ENCODE data around the gene HDLBP.

The HDLBP gene

DNA sequence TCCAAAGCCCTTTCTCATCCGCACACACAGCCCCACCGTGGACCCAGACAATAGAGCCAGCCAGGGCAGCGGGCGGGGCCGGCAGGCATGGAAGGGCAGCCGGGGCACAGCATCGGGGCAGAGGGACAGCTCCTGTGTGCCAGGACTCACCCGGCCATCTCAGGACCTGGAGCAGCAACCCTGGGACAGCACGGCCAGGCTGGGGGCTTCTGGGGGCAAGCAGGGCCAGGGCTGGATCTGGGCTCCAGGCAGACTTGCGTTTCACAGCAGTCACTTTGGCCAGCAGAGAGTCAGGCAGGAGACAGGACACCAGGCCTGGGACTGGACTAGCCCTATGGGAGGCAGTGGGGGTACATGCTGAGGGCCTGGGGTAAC, 111.5 kb downstream of the HDLBP start:
- no peak for TF ChIP-seq SPI1 (IDR thresholded peaks at IDR 0.05; ENCODE audit: borderline replicate concordance, low read depth)
- TF ChIP-seq, protein P1, sequence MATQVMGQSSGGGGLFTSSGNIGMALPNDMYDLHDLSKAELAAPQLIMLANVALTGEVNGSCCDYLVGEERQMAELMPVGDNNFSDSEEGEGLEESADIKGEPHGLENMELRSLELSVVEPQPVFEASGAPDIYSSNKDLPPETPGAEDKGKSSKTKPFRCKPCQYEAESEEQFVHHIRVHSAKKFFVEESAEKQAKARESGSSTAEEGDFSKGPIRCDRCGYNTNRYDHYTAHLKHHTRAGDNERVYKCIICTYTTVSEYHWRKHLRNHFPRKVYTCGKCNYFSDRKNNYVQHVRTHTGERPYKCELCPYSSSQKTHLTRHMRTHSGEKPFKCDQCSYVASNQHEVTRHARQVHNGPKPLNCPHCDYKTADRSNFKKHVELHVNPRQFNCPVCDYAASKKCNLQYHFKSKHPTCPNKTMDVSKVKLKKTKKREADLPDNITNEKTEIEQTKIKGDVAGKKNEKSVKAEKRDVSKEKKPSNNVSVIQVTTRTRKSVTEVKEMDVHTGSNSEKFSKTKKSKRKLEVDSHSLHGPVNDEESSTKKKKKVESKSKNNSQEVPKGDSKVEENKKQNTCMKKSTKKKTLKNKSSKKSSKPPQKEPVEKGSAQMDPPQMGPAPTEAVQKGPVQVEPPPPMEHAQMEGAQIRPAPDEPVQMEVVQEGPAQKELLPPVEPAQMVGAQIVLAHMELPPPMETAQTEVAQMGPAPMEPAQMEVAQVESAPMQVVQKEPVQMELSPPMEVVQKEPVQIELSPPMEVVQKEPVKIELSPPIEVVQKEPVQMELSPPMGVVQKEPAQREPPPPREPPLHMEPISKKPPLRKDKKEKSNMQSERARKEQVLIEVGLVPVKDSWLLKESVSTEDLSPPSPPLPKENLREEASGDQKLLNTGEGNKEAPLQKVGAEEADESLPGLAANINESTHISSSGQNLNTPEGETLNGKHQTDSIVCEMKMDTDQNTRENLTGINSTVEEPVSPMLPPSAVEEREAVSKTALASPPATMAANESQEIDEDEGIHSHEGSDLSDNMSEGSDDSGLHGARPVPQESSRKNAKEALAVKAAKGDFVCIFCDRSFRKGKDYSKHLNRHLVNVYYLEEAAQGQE (IDR thresholded peaks at IDR 0.05; ENCODE audit: insufficient replicate concordance, low read depth): no peak
- TF ChIP-seq, protein P2, sequence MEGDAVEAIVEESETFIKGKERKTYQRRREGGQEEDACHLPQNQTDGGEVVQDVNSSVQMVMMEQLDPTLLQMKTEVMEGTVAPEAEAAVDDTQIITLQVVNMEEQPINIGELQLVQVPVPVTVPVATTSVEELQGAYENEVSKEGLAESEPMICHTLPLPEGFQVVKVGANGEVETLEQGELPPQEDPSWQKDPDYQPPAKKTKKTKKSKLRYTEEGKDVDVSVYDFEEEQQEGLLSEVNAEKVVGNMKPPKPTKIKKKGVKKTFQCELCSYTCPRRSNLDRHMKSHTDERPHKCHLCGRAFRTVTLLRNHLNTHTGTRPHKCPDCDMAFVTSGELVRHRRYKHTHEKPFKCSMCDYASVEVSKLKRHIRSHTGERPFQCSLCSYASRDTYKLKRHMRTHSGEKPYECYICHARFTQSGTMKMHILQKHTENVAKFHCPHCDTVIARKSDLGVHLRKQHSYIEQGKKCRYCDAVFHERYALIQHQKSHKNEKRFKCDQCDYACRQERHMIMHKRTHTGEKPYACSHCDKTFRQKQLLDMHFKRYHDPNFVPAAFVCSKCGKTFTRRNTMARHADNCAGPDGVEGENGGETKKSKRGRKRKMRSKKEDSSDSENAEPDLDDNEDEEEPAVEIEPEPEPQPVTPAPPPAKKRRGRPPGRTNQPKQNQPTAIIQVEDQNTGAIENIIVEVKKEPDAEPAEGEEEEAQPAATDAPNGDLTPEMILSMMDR (IDR thresholded peaks at IDR 0.05; ENCODE audit: insufficient read depth, low read length): no peak
- Histone ChIP-seq H3K4me3 (replicated peaks; ENCODE audit: insufficient read depth, low read length) (no peak overlapping the region), H3K27ac (replicated peaks) (no peak overlapping the region), H3K27me3 (ENCODE audit: insufficient read depth, poor library complexity, severe bottlenecking) (no peaks in the 10 kb centered on the region)
- no peak for DNase-seq (ENCODE audit: low read depth in 1 of 2, low spot score in 1 of 2)

DNA sequence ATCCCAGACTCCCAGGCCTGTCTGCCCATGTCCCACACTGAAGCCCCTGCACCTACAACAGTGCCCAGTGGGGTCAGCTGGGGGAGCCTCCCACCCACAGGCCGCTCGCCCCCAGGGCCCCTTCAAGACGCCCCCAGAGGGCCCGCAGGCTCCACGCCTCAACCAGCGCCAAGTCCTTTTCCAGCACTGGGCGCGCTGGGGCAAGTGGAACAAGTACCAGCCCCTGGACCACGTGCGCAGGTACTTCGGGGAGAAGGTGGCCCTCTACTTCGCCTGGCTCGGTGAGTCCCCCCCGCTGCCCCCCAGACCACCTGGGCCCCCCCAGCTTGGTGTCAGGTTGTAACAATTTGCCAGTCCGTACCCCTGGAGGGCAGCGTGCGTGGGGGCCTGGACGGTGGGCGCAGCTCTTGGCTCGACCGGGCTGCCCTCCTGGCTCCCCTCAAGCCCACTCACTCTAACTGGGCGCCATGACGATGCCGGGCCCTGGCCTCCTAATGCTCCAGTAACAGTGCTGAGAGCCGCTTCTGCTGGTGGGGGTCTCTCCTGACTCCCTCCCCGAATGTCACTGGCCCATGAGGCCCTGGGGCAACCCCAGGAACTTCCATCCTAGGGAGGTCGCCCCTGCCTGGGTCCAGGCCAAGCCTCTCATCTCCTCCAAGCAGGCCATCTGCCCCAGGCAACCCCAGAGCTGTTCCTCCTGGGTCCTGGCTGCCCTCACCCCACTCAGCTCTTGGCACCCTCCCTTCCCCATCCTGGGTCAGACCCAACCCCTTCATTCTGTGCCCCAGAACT, 112.1 kb downstream of the HDLBP start:
- H3K27ac ChIP-seq (replicated peaks): no peak overlapping the region
- no peak overlapping the region for H3K4me3 ChIP-seq (replicated peaks; ENCODE audit: insufficient read depth, low read length)
- no peak for DNase-seq (ENCODE audit: low read depth in 1 of 2, low spot score in 1 of 2)
- TF ChIP-seq GABPA (IDR thresholded peaks at IDR 0.05; ENCODE audit: low read depth) (no peak), SPI1 (IDR thresholded peaks at IDR 0.05; ENCODE audit: borderline replicate concordance, low read depth) (no peak), POLR2AphosphoS5 (IDR thresholded peaks at IDR 0.05; ENCODE audit: low read depth) (no peak)
- TF ChIP-seq, protein P2 (IDR thresholded peaks at IDR 0.05; ENCODE audit: insufficient read depth, low read length): no peak
- TF ChIP-seq, protein P1 (IDR thresholded peaks at IDR 0.05; ENCODE audit: insufficient replicate concordance, low read depth): no peak
- H3K27me3 ChIP-seq (ENCODE audit: insufficient read depth, poor library complexity, severe bottlenecking): no peaks in the 10 kb centered on the region

DNA sequence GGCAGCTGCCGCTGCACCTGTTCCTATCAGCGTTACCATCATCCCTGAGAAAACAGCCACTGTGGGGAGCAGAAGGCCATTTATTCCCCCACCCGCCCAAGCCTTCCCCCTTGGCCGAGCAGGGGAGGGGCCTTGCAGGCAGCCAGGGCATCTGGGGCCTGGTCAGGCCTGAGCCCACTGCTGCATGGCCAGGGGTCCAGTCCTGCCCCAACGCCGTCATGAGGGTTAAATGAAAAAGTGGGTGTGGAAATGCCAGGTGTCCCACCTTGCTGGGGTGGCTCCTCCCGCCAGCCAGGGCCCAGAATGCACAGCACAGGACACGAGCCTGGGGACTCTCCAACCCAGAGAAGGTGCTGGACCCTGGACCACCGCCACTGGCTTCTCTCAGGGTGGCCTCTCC, 112.8 kb downstream of the HDLBP start:
- Histone ChIP-seq H3K27ac (replicated peaks) (no peak overlapping the region), H3K27me3 (ENCODE audit: insufficient read depth, poor library complexity, severe bottlenecking) (no peaks in the 10 kb centered on the region), H3K4me3 (replicated peaks; ENCODE audit: insufficient read depth, low read length) (no peak overlapping the region)
- no peak for TF ChIP-seq POLR2AphosphoS5 (IDR thresholded peaks at IDR 0.05; ENCODE audit: low read depth)
- TF ChIP-seq, protein P1 (IDR thresholded peaks at IDR 0.05; ENCODE audit: insufficient replicate concordance, low read depth): no peak
- no peak for DNase-seq (ENCODE audit: low read depth in 1 of 2, low spot score in 1 of 2)

Data from HL-60 (cell line).